ENCODE data around the gene SPDYA. TPM values are rescaled to one million over a fixed set of nuclear protein-coding genes. Genes with fewer than 3 reads are reported as not detected.

Gene SPDYA
- polyA plus RNA-seq, 1 donor from 2014 or later, result 0.46 TPM

Other genes with a start within 250 kb of the SPDYA start
- gene PPP1CB, start 59.0 kb upstream of the SPDYA start, polyA plus RNA-seq, result 135 and 239 TPM in 2 replicates
- gene TRMT61B, start 59.5 kb downstream of the SPDYA start, polyA plus RNA-seq, result 30.8 and 35.1 TPM in 2 replicates
- 19.6 and 24.4 TPM in 2 replicates for gene WDR43, start 83.8 kb downstream of the SPDYA start, polyA plus RNA-seq
- gene TOGARAM2, start 170.5 kb downstream of the SPDYA start, polyA plus RNA-seq, result 0.10 and 0.24 TPM in 2 replicates

All from neural cell (in vitro differentiated cells).